ENCODE measurements around the gene CDH23. TPM values are rescaled to one million over a fixed set of nuclear protein-coding genes. Genes with fewer than 3 reads are reported as not detected.
A peak's percentile ranks its signal among the peaks of the same experiment; 100 is the strongest.

CDH23 gene
- total and polyA plus RNA-seq, 9 of the 15 experiments (the other 6 are each of a cell fraction or from before 2014, with no cell fraction given) = 0.18 to 1.2 (median 0.47) TPM

GRCh38 chr10:71795248-71795647, 398.5 kb downstream of the CDH23 start (continued):
- TF ChIP-seq STAT6 (CRISPR knock-in tag; IDR thresholded peaks at IDR 0.05) (no peak), ZNF232 (CRISPR knock-in tag; IDR thresholded peaks at IDR 0.05) (no peak), ETV5 (CRISPR knock-in tag; IDR thresholded peaks at IDR 0.05; ENCODE audit: low read depth) (no peak), ZNF3 (CRISPR knock-in tag; IDR thresholded peaks at IDR 0.05) (no peak), MYC (IDR thresholded peaks at IDR 0.05; ENCODE audit: low read depth, low read length) (no peak), MYC (CRISPR knock-in tag; IDR thresholded peaks at IDR 0.05; ENCODE audit: borderline replicate concordance, low read depth) (no peak), POLR2H (tag; IDR thresholded peaks at IDR 0.05; ENCODE audit: low read depth) (no peak), DDX20 (tag; IDR thresholded peaks at IDR 0.05; ENCODE audit: low read depth) (peak; percentile 48; the same call in 1 of the 2 replicates), HNRNPK (IDR thresholded peaks at IDR 0.05; ENCODE audit: low read depth, low read length, poor library complexity, severe bottlenecking) (no peak), GATAD2A (IDR thresholded peaks at IDR 0.05) (no peak), KAT7 (CRISPR knock-in tag; IDR thresholded peaks at IDR 0.05; ENCODE audit: borderline replicate concordance) (no peak), POLR2B (IDR thresholded peaks at IDR 0.05; ENCODE audit: low read depth, partially characterized antibody) (no peak), ZBTB12 (CRISPR knock-in tag; IDR thresholded peaks at IDR 0.05) (no peak), RNF219 (CRISPR knock-in tag; IDR thresholded peaks at IDR 0.05) (no peak), ZNF511 (CRISPR knock-in tag; IDR thresholded peaks at IDR 0.05) (peak; percentile 92), ETV1 (tag; conservative IDR thresholded peaks at IDR 0.05; ENCODE audit: low read depth) (no peak), SAFB (IDR thresholded peaks at IDR 0.05; ENCODE audit: borderline replicate concordance, low read depth, low read length) (no peak)
- TF ChIP-seq, protein P1, sequence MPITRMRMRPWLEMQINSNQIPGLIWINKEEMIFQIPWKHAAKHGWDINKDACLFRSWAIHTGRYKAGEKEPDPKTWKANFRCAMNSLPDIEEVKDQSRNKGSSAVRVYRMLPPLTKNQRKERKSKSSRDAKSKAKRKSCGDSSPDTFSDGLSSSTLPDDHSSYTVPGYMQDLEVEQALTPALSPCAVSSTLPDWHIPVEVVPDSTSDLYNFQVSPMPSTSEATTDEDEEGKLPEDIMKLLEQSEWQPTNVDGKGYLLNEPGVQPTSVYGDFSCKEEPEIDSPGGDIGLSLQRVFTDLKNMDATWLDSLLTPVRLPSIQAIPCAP (CRISPR knock-in tag; IDR thresholded peaks at IDR 0.05; ENCODE audit: borderline replicate concordance) = no peak
- TF ChIP-seq, protein P2, sequence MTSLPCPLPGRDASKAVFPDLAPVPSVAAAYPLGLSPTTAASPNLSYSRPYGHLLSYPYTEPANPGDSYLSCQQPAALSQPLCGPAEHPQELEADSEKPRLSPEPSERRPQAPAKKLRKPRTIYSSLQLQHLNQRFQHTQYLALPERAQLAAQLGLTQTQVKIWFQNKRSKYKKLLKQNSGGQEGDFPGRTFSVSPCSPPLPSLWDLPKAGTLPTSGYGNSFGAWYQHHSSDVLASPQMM (CRISPR knock-in tag; IDR thresholded peaks at IDR 0.05) = no peak
